ENCODE measurements around the gene CAMTA1. TPM values are rescaled to one million over a fixed set of nuclear protein-coding genes. Genes with fewer than 3 reads are reported as not detected.

Gene CAMTA1
- total RNA-seq, 4 donors from 2014 or later: 86.3 to 170 (median 132) TPM

DNA sequence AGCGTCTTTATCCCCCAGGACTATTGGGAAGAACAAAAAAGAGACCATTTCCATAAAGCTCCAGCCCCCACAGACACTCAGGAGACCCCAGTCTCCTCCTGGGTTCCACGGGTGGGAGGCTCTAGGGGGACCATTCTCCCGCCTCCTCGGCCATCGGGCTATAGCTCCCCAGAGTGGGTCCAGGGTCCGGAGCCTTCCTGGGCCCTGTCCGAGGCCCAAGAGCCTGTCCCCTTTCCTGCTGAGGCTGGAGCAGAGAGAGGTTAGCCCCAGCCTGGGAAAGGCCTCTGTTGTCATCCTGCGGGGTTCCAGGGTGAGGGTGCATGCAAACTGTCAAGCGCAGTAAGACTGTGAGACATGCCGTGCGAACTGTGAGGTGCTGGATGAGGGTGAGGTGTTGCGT lies 166.3 kb downstream of the CAMTA1 start:
- H3K27ac ChIP-seq: no peak overlapping the region
- H3K27me3 ChIP-seq: peaks cover 9% of the 10 kb centered on the region
- H3K9me3 ChIP-seq: no peaks in the 10 kb centered on the region
- no peaks in the 10 kb centered on the region for H3K4me1 ChIP-seq
- WGBS, 2 donors (ENCODE audit: low coverage in 1 of 2): 70% methylated on average over 1 to 2 of the region's 12 CpGs
- H3K4me3 ChIP-seq: no peak overlapping the region
- ATAC-seq: no peak
- TF ChIP-seq, protein P1, sequence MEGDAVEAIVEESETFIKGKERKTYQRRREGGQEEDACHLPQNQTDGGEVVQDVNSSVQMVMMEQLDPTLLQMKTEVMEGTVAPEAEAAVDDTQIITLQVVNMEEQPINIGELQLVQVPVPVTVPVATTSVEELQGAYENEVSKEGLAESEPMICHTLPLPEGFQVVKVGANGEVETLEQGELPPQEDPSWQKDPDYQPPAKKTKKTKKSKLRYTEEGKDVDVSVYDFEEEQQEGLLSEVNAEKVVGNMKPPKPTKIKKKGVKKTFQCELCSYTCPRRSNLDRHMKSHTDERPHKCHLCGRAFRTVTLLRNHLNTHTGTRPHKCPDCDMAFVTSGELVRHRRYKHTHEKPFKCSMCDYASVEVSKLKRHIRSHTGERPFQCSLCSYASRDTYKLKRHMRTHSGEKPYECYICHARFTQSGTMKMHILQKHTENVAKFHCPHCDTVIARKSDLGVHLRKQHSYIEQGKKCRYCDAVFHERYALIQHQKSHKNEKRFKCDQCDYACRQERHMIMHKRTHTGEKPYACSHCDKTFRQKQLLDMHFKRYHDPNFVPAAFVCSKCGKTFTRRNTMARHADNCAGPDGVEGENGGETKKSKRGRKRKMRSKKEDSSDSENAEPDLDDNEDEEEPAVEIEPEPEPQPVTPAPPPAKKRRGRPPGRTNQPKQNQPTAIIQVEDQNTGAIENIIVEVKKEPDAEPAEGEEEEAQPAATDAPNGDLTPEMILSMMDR (IDR thresholded peaks at IDR 0.05): no peak
- TF ChIP-seq POLR2AphosphoS5 (IDR thresholded peaks at IDR 0.05) (no peak), POLR2A (IDR thresholded peaks at IDR 0.05) (no peak), EP300 (IDR thresholded peaks at IDR 0.05) (no peak)
- H3K36me3 ChIP-seq: no peaks in the 10 kb centered on the region

DNA sequence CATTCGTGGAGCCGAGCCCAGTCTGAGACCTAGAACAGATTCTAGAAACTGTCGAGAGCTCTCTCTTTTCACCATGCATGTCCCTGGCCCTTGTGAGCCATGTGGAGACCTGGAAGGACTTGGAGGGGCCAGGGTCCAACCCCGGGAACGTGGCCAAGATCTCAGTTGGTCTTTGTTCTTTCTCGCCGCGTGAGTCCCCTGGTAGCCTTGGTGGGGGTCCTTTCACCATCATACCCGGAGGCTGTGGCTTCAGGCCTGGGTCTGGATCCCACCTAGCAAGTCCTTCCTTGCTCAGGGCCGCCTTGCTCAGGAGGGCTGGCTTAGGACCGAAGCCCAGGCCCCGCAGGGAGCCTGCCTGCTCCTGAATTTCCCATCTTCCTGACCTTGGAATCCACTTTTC lies 168.0 kb downstream of the CAMTA1 start:
- Histone ChIP-seq H3K27ac (no peak overlapping the region), H3K9me3 (no peaks in the 10 kb centered on the region), H3K36me3 (no peaks in the 10 kb centered on the region), H3K27me3 (peaks cover 22% of the 10 kb centered on the region), H3K4me1 (no peaks in the 10 kb centered on the region), H3K4me3 (no peak overlapping the region)
- no peak for TF ChIP-seq POLR2A (IDR thresholded peaks at IDR 0.05)
- TF ChIP-seq EP300 (IDR thresholded peaks at IDR 0.05): no peak
- TF ChIP-seq POLR2AphosphoS5 (IDR thresholded peaks at IDR 0.05): no peak
- TF ChIP-seq, protein P1 (IDR thresholded peaks at IDR 0.05): no peak
- no peak for ATAC-seq
- 75 to 83% methylated on average over 4 to 7 of the region's 12 CpGs for WGBS, 2 donors (ENCODE audit: low coverage in 1 of 2)

DNA sequence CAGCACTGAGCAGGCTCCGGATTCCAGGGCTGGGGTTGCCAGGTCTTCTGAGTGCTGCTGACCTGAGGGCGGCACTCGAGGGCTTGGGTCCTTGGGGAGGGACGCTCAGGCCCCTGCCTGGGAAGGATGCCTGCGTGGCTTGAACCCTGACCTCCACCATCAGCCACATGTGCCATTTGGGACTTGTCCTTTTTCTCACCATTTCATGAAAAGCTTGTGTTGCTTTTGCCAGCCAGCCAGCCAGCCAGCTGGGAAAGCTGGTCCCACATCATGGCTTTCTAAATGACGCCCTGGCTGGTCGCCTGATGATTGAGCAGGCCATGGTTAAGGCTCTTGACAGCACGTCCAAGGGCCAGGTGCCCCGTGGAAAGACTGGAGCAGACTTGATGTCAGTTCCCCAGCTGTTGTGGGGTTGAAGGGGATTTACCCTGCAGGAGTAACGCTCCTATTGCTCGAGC lies 168.7 kb downstream of the CAMTA1 start:
- 79 to 82% methylated on average over 4 to 7 of the region's 11 CpGs for WGBS, 2 donors (ENCODE audit: low coverage in 1 of 2)
- Histone ChIP-seq H3K4me3 (no peak overlapping the region), H3K36me3 (no peaks in the 10 kb centered on the region), H3K27ac (no peak overlapping the region), H3K4me1 (no peaks in the 10 kb centered on the region), H3K9me3 (no peaks in the 10 kb centered on the region), H3K27me3 (peaks cover 23% of the 10 kb centered on the region)
- ATAC-seq: no peak
- TF ChIP-seq EP300 (IDR thresholded peaks at IDR 0.05): no peak
- TF ChIP-seq, protein P1 (IDR thresholded peaks at IDR 0.05): no peak
- TF ChIP-seq POLR2A (IDR thresholded peaks at IDR 0.05): no peak
- no peak for TF ChIP-seq POLR2AphosphoS5 (IDR thresholded peaks at IDR 0.05)

DNA sequence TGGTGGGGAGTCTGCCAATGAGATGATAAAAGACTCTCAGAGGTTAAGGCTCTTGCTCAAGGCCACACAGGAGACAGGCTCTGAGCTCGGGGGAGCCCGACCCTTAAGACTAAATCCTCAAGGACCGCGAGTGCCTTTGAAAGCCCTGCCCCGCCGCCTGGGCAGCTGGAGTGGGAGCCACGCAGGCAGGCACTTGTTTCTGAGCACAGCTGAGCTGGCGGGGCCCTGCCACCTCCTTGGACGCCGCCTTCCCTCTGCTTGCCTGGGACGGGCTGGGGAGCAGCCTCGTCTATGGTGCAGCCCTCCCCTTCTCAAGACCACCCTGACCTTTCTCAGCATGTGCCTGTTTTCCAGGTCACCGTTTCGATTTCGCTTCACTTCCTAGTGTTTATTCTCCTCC lies 169.3 kb downstream of the CAMTA1 start:
- Histone ChIP-seq H3K27me3 (peaks cover 23% of the 10 kb centered on the region), H3K36me3 (no peaks in the 10 kb centered on the region), H3K27ac (no peak overlapping the region), H3K4me3 (no peak overlapping the region), H3K9me3 (no peaks in the 10 kb centered on the region), H3K4me1 (no peaks in the 10 kb centered on the region)
- 67 to 74% methylated on average over 7 to 8 of the region's 15 CpGs for WGBS, 2 donors (ENCODE audit: low coverage in 1 of 2)
- TF ChIP-seq POLR2A (IDR thresholded peaks at IDR 0.05) (no peak), POLR2AphosphoS5 (IDR thresholded peaks at IDR 0.05) (no peak), EP300 (IDR thresholded peaks at IDR 0.05) (no peak)
- TF ChIP-seq, protein P1 (IDR thresholded peaks at IDR 0.05): no peak
- no peak for ATAC-seq

DNA sequence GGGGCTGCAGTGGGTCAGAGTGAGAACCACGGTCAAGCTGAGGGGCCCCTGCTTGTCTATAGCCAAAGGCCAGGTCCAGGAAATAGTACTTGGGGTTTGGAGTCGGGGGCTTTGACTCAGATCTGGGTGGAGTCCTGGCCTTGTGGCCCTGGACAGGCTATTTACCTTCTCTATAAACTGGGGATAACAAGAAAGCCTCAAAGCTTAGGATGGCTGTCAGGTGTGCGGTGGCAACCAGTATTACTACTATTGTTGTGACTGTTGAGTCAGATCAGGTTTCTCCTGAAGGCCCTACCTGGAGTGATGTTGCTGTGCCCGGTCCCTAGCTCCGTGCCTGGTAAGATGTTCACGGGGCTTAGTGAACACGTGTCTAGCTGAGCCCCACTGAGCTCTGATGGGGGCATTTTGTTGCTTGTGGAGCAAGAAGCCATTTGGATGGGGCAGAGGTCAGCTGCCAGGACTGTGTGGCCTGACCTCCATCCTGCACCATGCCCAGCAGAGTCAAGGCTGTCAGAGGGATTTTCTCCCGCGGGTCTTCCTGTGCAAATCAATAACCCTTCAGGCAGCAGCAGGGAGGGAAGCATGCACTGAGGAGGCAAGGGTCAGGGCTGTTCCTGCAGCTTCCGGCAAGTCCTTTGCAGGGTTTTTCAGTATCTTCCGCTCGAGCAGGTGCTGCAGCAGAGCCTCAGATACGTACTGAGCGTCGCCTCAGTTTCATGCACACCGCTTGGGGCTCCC lies 170.3 kb downstream of the CAMTA1 start:
- ATAC-seq: no peak
- TF ChIP-seq EP300 (IDR thresholded peaks at IDR 0.05) (no peak), POLR2AphosphoS5 (IDR thresholded peaks at IDR 0.05) (no peak), POLR2A (IDR thresholded peaks at IDR 0.05) (no peak)
- TF ChIP-seq, protein P1 (IDR thresholded peaks at IDR 0.05): no peak
- Histone ChIP-seq H3K9me3 (no peaks in the 10 kb centered on the region), H3K4me3 (no peak overlapping the region), H3K27ac (no peak overlapping the region), H3K27me3 (peaks cover 23% of the 10 kb centered on the region), H3K4me1 (peaks cover 0 to 5% (median 0%) of the 10 kb centered on the region in 3 donors), H3K36me3 (no peaks in the 10 kb centered on the region)
- 81% methylated on average over 7 of the region's 16 CpGs; no CpG with 5 or more reads in 1 of the 2 donors for WGBS, 2 donors (ENCODE audit: low coverage in 1 of 2)
